NCI-H526 treated with DMSO at 0.1 percent for 48 hours (cell line): ENCODE measurements around the gene CFAP46.
"Not testable (repeated sequence)": the region's sequence is repeated elsewhere in the genome, so short reads cannot be mapped to it uniquely, and the experiment has no call there.

Experiments used
- DNase-seq: peaks from one replicate; lab custom pipeline; 2025; lab: John Stamatoyannopoulos, UW

Gene CFAP46

DNA sequence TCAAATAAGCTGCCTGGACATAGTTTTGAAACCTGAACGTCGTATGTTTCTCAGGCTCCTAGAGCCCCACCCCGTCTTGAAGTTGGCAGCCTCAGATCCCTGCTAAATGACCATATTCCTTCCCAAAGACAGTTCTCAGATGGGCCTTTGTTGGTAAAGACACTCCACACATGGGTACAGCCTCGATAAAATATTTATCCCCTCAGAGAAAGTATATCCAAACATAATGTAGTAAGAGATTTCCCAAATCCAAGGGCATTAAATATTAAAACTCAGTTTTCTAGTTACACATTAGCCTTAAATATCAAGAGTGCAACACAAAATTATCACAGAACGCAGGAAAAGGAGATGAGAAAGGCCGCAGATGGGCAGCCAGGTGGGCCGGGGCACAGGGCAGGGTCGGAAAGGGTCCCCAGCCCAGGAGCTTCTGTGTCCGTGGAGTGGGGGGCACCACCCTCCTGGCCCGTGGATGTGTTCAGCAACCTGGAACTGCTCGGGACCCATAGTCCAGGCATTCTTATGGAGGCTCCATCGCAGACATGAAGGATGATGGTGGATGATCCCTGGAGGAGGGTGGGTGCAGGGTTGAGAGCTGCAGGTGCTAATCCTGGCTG, 1.5 kb upstream of the CFAP46 start:
- DNase-seq, result no peak

DNA sequence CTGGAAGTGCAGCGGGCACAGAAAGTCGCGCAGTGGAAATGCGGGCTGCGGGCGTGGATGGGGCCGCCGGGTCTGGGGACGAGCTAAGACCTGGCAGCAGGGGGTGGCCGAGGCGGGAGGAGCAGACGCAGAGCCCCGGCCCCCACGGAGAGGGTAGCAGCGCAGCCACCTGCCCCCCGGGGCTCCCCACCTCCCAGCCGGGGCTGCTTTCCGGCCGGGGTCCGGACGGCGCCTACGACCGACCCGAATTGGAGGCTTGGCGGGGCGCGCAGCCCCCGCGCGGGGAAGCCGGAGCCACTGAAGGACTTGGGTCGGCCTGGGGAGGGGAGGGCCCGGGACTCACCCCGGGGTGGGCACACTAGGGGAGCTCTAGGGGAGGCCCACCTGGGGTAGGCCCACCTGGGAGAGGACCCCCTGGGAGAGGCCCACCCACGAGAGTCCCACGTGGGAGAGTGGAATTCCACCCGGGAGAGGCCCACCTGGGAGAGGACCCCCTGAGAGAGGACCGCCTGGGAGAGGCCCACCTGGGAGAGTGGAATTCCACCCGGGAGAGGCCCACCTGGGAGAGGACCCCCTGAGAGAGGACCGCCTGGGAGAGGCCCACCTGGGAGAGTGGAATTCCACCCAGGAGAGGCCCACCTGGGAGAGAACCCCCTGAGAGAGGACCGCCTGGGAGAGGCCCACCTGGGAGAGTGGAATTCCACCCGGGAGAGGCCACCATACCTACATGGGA, 854 bp upstream of the CFAP46 start:
- no peak for DNase-seq

DNA sequence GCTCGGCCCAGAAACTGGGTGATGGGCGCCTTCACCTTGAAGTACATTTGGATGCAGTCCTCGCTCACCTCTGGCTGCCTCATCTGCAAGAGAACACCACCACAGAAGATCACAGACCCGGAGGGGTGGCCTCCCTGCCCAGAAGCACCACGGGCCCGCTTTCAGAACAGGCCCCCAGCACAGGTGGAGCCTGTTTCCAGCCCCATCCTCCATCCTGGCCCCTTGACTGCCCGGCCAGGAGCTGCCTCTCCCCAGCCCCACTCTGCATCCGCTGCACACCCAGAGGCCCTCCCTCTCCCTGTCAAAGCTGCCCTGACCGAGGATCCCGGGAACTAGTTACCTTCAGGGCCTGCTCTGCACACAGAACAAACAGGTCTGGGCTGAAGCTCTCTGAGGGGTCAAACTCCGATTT, 724 bp downstream of the CFAP46 start:
- DNase-seq, result no peak

DNA sequence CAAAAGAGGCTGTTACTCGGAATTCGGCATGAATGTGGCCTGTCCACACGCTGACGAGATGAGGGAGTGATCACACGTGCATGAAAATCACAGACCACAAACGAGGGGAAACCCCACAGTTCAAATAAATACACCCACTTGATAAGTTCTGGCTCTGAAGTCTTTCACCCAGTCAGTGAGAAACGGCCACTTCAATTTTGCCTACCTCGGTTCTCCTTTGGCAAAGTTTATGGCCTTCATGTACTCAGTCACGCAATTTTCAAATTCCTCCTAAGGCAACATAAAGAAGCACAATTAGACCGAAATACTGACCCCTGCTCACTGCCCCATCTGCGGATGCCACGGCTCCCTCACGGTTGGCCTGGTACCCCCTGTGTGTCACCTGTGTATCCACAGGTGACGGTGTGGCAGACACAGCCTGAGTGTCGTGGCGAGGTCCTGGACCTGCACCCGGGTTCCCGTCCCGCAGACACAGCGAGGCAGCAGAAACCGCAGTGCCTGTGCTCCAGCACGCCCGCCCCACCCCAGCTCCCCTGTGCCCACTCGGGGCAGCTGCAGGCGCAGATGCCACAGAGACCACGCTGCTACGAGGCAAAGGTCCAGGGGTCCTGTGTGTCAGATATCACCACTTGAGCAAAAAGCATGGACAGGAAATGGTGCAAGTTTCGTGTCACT, 1.4 kb downstream of the CFAP46 start:
- no peak for DNase-seq

DNA sequence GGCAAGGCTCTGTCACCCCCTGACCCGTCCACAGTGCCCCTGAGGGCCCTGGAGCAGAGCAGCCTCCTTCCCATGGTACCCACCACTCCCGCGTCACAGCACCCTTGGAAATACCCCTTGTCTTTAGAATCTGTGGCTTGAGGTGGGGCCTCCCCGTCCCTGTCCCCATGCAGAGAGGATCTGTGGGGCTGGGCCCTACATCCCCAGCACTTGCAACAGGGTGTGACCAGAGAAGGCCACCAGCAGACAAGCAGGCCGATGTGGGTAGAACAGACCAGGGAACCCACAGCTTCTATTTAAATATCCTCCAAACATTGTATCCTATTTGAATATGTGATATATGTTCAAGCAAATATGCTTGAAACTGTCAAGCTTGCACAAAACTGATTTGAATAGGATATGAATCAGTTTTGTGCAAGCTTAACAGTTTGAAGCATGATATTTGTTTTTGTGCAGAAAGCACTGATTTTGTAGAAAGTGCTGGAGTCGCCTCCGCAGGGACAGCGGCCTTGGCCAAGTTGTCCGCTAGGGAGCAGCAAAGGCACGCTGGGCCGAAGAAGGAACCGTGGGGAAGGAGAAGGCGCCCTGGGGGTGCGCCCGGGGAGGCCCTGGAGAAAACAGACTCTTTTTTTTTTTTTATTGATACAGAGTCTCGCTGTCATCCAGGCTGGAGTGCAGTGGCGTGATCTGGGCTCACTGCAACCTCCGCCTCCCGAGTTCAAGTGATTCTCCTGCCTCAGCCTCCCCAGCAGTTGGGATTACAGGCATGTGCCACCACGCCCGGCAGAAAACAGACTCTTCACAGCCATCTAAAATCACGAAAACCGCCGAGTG, 2.2 kb downstream of the CFAP46 start:
- DNase-seq, result no peak

DNA sequence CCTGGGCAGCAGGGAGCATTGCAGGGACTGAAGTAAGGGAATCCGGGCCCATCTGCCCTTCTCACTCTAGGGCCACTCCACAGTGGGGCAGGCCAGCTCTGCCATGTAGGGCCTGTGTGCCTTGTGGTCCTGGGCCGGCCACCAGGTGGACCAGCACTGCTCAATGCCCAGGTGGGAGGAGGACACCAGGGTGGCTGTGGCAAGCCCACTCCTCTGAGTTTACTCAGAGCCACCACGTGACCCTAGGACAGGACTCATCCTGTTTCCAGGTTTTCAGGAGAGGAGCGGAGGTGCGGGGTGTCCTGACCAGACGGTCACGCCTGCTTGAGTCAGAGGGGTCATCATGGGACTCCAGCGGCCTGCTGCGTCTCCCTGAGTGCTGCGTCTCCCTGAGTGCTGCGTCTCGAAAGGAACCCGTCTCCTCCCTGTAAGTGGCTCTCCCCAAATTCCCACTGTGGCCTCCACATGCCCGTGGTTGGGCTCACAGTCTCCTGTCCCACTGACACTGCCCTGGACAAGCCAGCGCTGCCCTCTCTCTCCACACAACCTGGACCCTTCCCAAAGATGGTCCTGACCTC, 2.9 kb downstream of the CFAP46 start:
- no peak for DNase-seq

DNA sequence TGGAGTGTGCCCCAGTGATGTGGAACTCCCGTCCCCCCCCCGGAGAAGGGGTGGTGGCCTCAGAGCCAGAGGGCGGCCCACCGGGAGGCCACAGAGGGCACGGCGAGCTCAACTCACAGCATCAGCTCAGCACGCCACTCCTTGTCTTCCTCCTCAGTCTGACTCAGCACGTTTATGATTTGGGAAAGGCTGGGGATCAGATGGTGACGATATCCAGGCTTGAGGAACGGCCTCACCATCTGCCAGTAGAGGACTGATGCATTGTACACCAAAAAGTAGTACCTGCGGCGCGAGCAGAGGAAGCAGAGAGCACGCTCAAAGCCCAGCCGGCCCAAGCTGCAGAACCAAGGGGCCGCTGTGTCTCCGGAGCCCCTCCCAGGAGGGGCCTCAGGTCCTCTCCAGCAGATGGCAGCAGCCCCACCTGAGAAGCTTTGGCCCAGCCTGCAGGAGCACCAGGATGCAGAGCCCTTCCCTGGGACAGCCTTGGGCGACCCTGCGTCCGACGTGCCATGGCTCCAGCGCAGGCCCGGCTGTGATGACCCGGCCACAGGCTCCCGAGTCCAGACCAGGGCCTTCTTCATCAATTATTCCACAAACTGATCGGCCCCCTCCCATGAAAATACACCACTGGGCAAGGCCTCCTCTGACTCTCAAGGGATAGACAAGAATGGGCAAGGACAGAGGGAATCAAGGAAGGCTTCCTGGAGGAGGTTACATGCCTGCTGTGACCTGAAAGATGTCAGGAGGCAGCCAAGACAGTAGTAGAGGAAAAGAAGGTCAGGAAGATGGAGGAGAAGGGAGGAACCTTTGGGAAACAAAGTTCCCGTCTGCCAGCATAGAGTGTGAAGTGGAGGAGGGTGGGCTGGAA, 3.7 kb downstream of the CFAP46 start:
- DNase-seq, result no peak

DNA sequence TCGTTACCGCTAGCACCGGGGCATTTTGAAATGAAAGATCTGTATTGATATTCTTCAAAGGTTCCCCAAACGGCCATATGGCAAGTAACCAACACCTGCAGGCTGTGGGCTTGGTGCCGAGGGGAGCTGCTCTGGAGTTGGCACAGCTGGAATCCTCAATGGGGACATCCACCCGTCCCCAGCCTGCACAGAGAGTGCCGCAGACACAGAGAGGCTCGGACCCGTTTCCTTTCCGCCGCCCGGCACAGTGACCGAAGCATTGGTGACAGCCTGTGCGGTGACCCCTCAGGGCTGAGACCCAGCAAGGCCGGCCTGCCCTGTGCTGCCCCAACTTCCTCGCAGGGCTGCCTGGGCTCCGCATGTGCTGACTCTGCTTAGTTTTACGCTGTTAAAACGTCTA, 4.5 kb downstream of the CFAP46 start:
- DNase-seq, result no peak

DNA sequence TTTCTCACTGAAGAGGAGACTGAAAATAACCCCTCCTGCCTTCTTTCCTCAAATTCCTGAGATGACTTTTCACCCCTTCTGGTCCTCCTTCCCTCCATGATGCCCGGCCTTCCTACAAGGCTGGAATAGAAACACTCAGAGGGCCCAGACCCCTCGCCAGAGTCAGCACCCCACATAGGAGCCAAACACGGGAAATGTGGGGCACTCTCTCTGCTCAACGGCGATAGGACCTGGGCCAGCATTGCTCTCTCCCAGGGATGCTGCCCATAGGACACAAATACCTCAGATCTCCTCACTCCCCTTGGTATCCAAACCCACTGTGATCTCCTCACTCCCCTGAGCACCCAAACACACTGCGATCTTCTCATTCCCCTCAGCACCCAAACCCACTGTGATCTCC, 7.4 kb downstream of the CFAP46 start:
- DNase-seq, result no peak

DNA sequence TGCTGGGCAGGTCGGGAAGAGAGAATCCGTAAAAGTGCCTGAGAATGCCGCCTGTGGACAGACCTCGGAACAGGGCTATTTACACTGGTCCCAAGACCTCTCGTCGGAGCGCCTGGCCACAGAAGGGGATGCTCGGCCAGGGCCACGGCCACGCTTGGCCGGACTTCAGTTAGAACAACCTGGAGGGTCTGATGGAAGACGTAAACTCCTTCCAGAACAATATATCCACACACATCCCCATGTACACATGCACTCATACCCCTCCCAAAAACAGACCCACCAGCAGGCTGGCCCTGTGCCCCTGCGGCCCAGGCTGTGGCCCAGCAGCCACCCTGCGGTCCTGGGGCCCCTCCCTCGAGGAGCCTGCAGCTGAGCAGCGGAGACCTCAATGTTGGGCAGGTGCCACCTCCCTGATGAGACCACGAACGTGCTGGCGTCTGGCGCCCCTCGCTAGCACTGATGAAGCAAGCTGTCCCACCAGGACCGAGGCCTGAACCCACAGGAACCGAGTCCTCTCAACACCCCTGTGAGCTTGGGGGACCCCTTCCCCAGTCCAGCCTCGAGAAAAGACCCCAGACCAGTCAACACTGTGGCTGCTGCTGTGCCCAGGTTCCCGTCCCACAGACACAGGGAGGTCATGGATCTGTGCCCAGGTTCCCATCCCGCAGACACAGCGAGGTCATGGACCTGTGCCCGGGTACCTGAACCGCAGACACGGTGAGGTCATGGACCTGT, 8.9 kb downstream of the CFAP46 start:
- DNase-seq, result no peak

DNA sequence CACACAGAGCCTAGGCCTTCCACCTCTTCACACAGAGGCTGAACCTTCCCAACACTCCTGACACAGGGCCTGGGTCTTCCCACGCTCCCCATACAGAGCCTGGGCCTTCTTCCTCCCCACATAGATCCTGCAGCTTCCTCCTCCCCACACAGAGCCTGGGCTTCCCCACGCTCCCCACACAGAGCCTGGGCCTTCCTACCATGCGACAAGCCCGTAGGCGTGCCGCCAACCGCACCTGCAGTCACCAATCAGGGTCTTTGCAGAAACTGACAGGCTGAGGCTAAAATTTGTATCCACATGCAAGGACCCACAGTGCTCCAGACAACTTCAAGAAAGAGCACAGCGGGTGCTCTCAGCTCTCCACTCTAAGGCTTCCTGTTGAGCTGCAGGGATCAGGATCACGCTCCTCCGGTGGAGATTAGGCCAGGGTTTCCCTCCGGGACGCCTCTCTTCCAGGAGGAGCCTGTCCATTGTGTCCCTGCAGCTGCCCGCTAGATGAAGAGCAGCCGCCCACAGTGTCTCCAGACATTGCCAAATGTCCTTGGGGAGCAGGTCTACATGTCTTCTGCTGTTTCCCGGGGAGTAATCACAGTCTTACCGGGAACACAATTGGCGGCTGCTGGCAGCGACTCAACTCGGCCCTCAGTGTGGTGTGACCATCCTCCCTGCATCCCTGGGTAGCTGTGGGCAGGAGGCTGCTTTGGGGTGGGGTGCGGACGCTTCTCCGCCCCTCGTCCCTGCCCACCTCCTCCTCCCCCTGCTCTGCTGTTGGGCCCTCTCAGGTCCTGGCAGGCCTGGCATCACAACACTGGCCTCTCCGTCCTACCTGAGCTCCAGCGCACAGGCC, 9.7 kb downstream of the CFAP46 start:
- no peak for DNase-seq

DNA sequence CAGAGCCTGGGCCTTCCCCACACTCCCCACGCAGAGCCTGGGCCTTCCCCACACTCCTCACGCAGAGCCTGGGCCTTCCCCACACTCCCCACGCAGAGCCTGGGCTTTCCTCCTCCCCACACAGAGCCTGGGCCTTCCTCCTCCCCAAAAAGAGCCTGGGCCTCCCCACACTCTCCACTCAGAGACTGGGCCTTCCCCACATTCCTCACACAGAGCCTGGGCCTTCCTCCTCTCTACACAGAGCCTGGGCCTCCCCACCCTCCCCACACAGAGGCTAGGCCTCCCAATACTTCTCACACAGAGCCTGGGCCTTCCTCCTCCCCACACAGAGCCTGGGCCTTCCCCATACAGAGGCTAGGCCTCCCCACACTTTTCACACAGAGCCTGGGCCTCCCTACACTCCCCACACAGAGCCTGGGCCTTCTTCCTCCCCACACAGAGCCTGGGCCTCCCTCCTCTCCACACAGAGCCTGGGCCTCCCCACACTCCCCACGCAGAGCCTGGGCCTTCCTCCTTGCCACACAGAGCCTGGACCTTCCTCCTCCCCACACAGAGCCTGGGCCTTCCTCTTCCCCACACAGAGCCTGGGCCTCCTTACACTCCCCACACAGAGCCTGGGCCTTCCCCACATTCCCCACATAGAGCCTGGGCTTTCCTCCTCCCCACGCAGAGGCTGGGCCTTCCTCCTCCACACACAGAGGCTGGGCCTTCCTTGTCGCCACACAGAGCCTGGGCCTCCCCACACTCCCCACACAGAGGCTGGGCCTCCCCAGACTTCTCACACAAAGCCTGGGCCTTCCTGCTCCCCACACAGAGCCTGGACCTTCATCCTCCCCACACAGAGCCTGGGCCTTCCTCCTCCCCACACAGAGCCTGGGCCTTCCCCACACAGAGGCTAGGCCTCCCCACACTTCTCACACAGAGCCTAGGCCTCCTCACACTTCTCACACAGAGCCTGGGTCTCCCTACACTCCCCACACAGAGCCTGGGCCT, 10.8 kb downstream of the CFAP46 start:
- not testable (repeated sequence) for DNase-seq

DNA sequence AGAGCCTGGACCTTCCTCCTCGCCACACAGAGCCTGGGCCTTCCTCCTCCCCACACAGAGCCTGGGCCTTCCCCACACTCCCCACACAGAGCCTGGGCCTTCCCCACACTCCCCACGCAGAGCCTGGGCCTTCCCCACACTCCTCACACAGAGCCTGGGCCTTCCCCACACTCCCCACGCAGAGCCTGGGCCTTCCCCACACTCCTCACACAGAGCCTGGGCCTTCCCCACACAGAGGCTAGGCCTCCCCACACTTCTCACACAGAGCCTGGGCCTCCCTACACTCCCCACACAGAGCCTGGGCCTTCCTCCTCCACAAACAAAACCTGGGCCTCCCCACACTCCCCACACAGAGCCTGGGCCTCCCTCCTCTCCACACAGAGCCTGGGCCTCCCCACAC, 11.7 kb downstream of the CFAP46 start:
- not testable (repeated sequence) for DNase-seq

DNA sequence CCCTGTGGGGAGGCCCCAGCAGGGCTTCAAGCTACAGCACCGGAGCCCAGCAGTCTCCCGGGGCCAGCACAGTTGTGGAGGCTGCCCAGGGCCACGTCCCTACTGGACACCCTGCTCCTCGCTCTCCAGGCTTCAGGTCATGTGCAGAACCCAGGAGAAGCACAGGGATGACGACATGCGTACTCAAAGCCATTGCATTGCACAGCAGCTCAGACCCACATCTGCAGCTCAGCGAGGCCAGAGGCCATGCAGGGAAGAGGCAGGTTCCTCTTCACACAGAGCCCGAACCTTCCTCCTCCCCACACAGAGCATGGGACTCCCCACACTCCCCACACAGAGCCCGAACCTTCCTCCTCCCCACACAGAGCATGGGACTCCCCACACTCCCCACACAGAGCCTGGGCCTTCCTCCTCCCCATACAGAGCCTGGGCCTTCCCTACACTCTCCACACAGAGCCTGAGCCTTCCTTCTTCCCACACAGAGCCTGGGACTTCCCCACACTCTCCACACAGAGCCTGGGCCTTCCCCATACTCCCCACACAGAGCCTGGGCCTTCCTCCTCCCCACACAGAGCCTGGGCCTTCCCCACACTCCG, 12.3 kb downstream of the CFAP46 start:
- no peak for DNase-seq

DNA sequence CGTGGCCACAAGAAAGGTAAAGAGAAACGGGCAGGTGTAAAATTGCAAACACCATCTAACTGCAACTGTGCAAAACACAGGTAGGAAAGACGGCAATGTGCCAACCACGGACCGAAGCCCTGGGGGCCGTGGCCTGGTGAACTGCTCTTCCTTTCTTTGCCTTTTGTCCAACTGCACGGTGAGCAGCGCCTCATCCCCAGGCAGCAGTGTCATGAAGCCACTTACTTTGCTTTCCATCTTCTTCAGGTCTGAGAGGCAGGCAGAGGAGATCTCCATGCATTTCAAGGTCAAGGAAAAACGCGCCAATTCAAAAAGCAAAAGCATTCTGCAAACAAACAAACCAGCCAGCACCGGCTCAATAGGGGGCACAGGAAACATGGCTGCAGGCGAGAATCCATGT, 12.9 kb downstream of the CFAP46 start:
- no peak for DNase-seq

DNA sequence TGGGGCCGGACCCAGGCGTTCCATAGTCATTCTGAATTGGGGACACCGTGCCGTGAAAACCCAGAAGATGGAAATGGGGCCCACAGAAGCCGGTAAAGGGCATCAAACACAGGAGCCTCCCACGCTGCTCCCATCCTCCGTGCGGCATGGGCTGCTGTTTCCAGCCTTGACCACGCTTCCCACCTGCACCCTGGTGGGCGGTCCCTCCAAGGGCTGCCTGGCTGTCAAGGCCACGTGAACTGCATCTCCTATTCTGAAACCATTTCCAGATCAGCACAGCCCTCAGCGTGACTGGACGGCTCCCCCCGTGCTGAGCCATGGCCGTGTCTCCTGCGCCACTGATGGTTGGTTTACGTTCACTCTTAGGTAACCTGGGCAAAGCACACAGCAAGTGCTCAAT, 14.1 kb downstream of the CFAP46 start:
- DNase-seq, result no peak

DNA sequence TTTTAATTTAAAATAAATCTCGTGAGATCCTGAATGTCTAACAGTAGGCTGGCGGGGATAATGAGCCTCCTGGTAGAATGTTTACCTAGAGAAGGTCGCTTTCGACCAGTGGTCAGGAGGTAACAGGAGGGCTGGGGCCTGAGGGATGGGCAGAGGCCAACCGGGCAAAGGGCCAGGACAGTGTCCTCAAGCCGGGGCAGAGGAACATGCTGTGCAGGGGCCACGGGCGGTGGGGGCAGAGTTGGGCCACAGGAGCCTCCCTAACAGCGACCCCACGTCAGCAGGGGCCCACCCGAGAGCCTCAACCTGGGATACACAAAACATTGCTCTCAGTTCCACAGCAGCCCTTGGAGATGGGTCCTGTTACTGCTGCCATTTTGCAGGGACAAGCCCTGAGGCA, 14.5 kb downstream of the CFAP46 start:
- DNase-seq, result no peak
